Inferior parietal cortex (tissue), 1 donor: ENCODE results near the gene EP400.
A peak's percentile ranks its signal among the peaks of the same experiment; 100 is the strongest.
"Not testable (repeated sequence)": the region's sequence is repeated elsewhere in the genome, so short reads cannot be mapped to it uniquely, and the experiment has no call there.

Source experiments
- DNase-seq: peaks from one replicate; pipeline ENCODE4 v3.0.0-alpha.2; 2016; ENCODE audit errors: extremely low spot score

The EP400 gene

GRCh38 chr12:132067182-132067581, 117.4 kb downstream of the EP400 start:
- DNase-seq = no peak

GRCh38 chr12:132068250-132068649, 118.5 kb downstream of the EP400 start:
- DNase-seq = no peak

GRCh38 chr12:132069336-132069985, 119.7 kb downstream of the EP400 start:
- no peak for DNase-seq

- DNase-seq = no peak
These were observed 120.6 kb downstream of the EP400 start for GRCh38 chr12:132070298-132070697.

GRCh38 chr12:132071040-132071810, 121.5 kb downstream of the EP400 start:
- no peak for DNase-seq

- DNase-seq = no peak
These were observed 122.2 kb downstream of the EP400 start for GRCh38 chr12:132071830-132072384.

- DNase-seq = no peak
These were observed 124.5 kb downstream of the EP400 start for GRCh38 chr12:132074216-132074615.

- DNase-seq = no peak
These were observed 125.4 kb downstream of the EP400 start for GRCh38 chr12:132075026-132075713.

- DNase-seq = no peak
These were observed 126.2 kb downstream of the EP400 start for GRCh38 chr12:132075714-132076553.

GRCh38 chr12:132076711-132077110, 127.0 kb downstream of the EP400 start:
- no peak for DNase-seq

- DNase-seq = no peak
These were observed 127.8 kb downstream of the EP400 start for GRCh38 chr12:132077322-132078100.

GRCh38 chr12:132078190-132078589, 128.4 kb downstream of the EP400 start:
- DNase-seq = no peak

GRCh38 chr12:132079200-132079599, 129.5 kb downstream of the EP400 start:
- DNase-seq = no peak

- no peak for DNase-seq
These were observed 130.0 kb downstream of the EP400 start for GRCh38 chr12:132079695-132080094.

GRCh38 chr12:132080515-132080914, 130.8 kb downstream of the EP400 start:
- not testable (repeated sequence) for DNase-seq

- no peak for DNase-seq
These were observed 131.7 kb downstream of the EP400 start for GRCh38 chr12:132081423-132081822.

- DNase-seq = no peak
These were observed 133.8 kb downstream of the EP400 start for GRCh38 chr12:132083614-132083940.

- DNase-seq = peak; percentile 86
These were observed 134.3 kb downstream of the EP400 start for GRCh38 chr12:132083941-132084620.

GRCh38 chr12:132084621-132085290, 135.0 kb downstream of the EP400 start:
- DNase-seq = no peak

GRCh38 chr12:132085291-132085635, 135.5 kb downstream of the EP400 start:
- DNase-seq = no peak
